ENCODE data around the gene LRRC38.

Gene LRRC38

GRCh38 chr1:13510499-13510898 is 3.3 kb downstream of the LRRC38 start:
- no peak for TF ChIP-seq CTCF (IDR thresholded peaks at IDR 0.05; ENCODE audit: control insufficient read depth, extremely low read depth, insufficient read depth)
- H3K4me3 ChIP-seq (ENCODE audit: low read depth, low read length): no peak overlapping the region
- no peak for DNase-seq (ENCODE audit: low read depth)

- TF ChIP-seq CTCF (IDR thresholded peaks at IDR 0.05; ENCODE audit: control insufficient read depth, extremely low read depth, insufficient read depth): no peak
Observed at GRCh38 chr1:13507075-13507474, 6.7 kb downstream of the LRRC38 start.

GRCh38 chr1:13505020-13505419 is 8.8 kb downstream of the LRRC38 start:
- no peak overlapping the region for H3K4me3 ChIP-seq (ENCODE audit: low read depth, low read length)
- TF ChIP-seq CTCF (IDR thresholded peaks at IDR 0.05; ENCODE audit: control insufficient read depth, extremely low read depth, insufficient read depth): no peak
- no peak for DNase-seq (ENCODE audit: low read depth)

More at GRCh38 chr1:13507075-13507474, 6.7 kb downstream of the LRRC38 start:
- no peak overlapping the region for H3K4me3 ChIP-seq (ENCODE audit: low read depth, low read length)
- DNase-seq (ENCODE audit: low read depth): no peak

GRCh38 chr1:13500806-13501205 is 13.0 kb downstream of the LRRC38 start:
- TF ChIP-seq CTCF (IDR thresholded peaks at IDR 0.05; ENCODE audit: control insufficient read depth, extremely low read depth, insufficient read depth): no peak
- H3K4me3 ChIP-seq (ENCODE audit: low read depth, low read length): no peak overlapping the region
- DNase-seq (ENCODE audit: low read depth): no peak

GRCh38 chr1:13499422-13499821 is 14.4 kb downstream of the LRRC38 start:
- no peak for TF ChIP-seq CTCF (IDR thresholded peaks at IDR 0.05; ENCODE audit: control insufficient read depth, extremely low read depth, insufficient read depth)
- DNase-seq (ENCODE audit: low read depth): no peak
- no peak overlapping the region for H3K4me3 ChIP-seq (ENCODE audit: low read depth, low read length)

GRCh38 chr1:13498553-13498952 is 15.2 kb downstream of the LRRC38 start:
- no peak overlapping the region for H3K4me3 ChIP-seq (ENCODE audit: low read depth, low read length)
- no peak for DNase-seq (ENCODE audit: low read depth)
- TF ChIP-seq CTCF (IDR thresholded peaks at IDR 0.05; ENCODE audit: control insufficient read depth, extremely low read depth, insufficient read depth): no peak

GRCh38 chr1:13495186-13495585 is 18.6 kb downstream of the LRRC38 start:
- no peak for DNase-seq (ENCODE audit: low read depth)
- TF ChIP-seq CTCF (IDR thresholded peaks at IDR 0.05; ENCODE audit: control insufficient read depth, extremely low read depth, insufficient read depth): no peak

More at GRCh38 chr1:13495186-13495585, 18.6 kb downstream of the LRRC38 start:
- no peak overlapping the region for H3K4me3 ChIP-seq (ENCODE audit: low read depth, low read length)
